IgD-negative memory B cell (primary cell): ENCODE data around the gene FKBP5. TPM values are rescaled to one million over a fixed set of nuclear protein-coding genes. Genes with fewer than 3 reads are reported as not detected.

Experiments used
- H3K27ac Mint-ChIP-seq, 3 donors: one replicate each; pipeline ENCODE4 v1.8.0; 2020 to 2022; ENCODE audit warnings: mild to moderate bottlenecking in 3 of 3, mixed read lengths in 3 of 3, moderate library complexity in 1 of 3
- H3K27me3 Mint-ChIP-seq: one replicate; pipeline ENCODE4 v1.8.0; 2021; ENCODE audit warnings: mixed read lengths
- H3K36me3 Mint-ChIP-seq: one replicate; pipeline ENCODE4 v1.8.0; 2020; ENCODE audit warnings: mild to moderate bottlenecking, mixed read lengths
- H3K4me1 Mint-ChIP-seq, 3 donors: one replicate each; pipeline ENCODE4 v1.8.0; 2020 to 2022; ENCODE audit warnings: mixed read lengths in 3 of 3, mild to moderate bottlenecking in 1 of 3
- H3K4me3 Mint-ChIP-seq, 4 donors: one replicate each; pipeline ENCODE4 v1.8.0; 2020 to 2022; ENCODE audit warnings: mild to moderate bottlenecking in 4 of 4, mixed read lengths in 4 of 4, moderate library complexity in 3 of 4
- H3K9me3 Mint-ChIP-seq, 3 donors: one replicate each; pipeline ENCODE4 v1.8.0; 2020 to 2021; ENCODE audit warnings: mixed read lengths in 3 of 3, mild to moderate bottlenecking in 1 of 3
- polyA plus RNA-seq: library from polyadenylated mRNA; unstranded; fragments of 300-500 nt; fragmentation: Illumina TruSeq; gene quantifications from one replicate; pipeline ENCODE4 v1.2.3, GENCODE V29; 2021

The FKBP5 gene
- polyA plus RNA-seq, 1 donor from 2014 or later: 25.1 TPM

GRCh38 chr6:35669451-35670045 is 19.2 kb downstream of the FKBP5 start:
- H3K27ac Mint-ChIP-seq: peak overlapping the region; percentile 40 to 81 (median 53)
- H3K27me3 Mint-ChIP-seq: no peaks in the 10 kb centered on the region

GRCh38 chr6:35668744-35669450 is 19.8 kb downstream of the FKBP5 start:
- H3K9me3 Mint-ChIP-seq: no peaks in the 10 kb centered on the region
- peaks cover 11 to 22% (median 18%) of the 10 kb centered on the region in 3 donors for H3K4me1 Mint-ChIP-seq
- peaks cover 2% of the 10 kb centered on the region for H3K36me3 Mint-ChIP-seq
- H3K27me3 Mint-ChIP-seq: no peaks in the 10 kb centered on the region
- H3K27ac Mint-ChIP-seq: peak overlapping the region; percentile 40 to 81 (median 53)
- peak overlapping the region; percentile 8 to 84 (median 48) for H3K4me3 Mint-ChIP-seq

More at GRCh38 chr6:35669451-35670045, 19.2 kb downstream of the FKBP5 start:
- Mint-ChIP-seq H3K9me3 (no peaks in the 10 kb centered on the region), H3K36me3 (peaks cover 2% of the 10 kb centered on the region), H3K4me1 (peaks cover 11 to 27% (median 18%) of the 10 kb centered on the region in 3 donors), H3K4me3 (peak overlapping the region; percentile 8 to 84 (median 48))

GRCh38 chr6:35668096-35668495 is 20.6 kb downstream of the FKBP5 start:
- Mint-ChIP-seq H3K4me1 (peaks cover 11 to 20% (median 18%) of the 10 kb centered on the region in 3 donors), H3K27me3 (no peaks in the 10 kb centered on the region), H3K27ac (no peak overlapping the region), H3K36me3 (peaks cover 2% of the 10 kb centered on the region), H3K9me3 (no peaks in the 10 kb centered on the region), H3K4me3 (peak overlapping the region in 2 of 4 donors; percentile 79 to 82)

- Mint-ChIP-seq H3K4me1 (peaks cover 11 to 17% (median 14%) of the 10 kb centered on the region in 3 donors), H3K27me3 (no peaks in the 10 kb centered on the region), H3K9me3 (no peaks in the 10 kb centered on the region), H3K27ac (no peak overlapping the region), H3K36me3 (peaks cover 2% of the 10 kb centered on the region), H3K4me3 (no peak overlapping the region)
These were observed 23.1 kb downstream of the FKBP5 start for GRCh38 chr6:35665573-35665972.

GRCh38 chr6:35664945-35665344 is 23.8 kb downstream of the FKBP5 start:
- no peak overlapping the region for H3K4me3 Mint-ChIP-seq
- no peaks in the 10 kb centered on the region for H3K27me3 Mint-ChIP-seq
- no peak overlapping the region for H3K27ac Mint-ChIP-seq
- H3K4me1 Mint-ChIP-seq: peaks cover 11 to 17% (median 16%) of the 10 kb centered on the region in 3 donors
- H3K9me3 Mint-ChIP-seq: no peaks in the 10 kb centered on the region
- peaks cover 2% of the 10 kb centered on the region for H3K36me3 Mint-ChIP-seq

GRCh38 chr6:35663447-35664235 is 25.1 kb downstream of the FKBP5 start:
- H3K27ac Mint-ChIP-seq: no peak overlapping the region
- peaks cover 2% of the 10 kb centered on the region for H3K36me3 Mint-ChIP-seq
- no peaks in the 10 kb centered on the region for H3K27me3 Mint-ChIP-seq
- no peaks in the 10 kb centered on the region for H3K9me3 Mint-ChIP-seq
- H3K4me3 Mint-ChIP-seq: no peak overlapping the region
- peaks cover under 1 to 7% (median 5%) of the 10 kb centered on the region in 3 donors for H3K4me1 Mint-ChIP-seq

GRCh38 chr6:35662999-35663398 is 25.7 kb downstream of the FKBP5 start:
- Mint-ChIP-seq H3K27ac (no peak overlapping the region), H3K9me3 (no peaks in the 10 kb centered on the region), H3K36me3 (peaks cover 2% of the 10 kb centered on the region), H3K4me1 (peaks cover 0 to 5% (median 4%) of the 10 kb centered on the region in 3 donors), H3K27me3 (no peaks in the 10 kb centered on the region), H3K4me3 (no peak overlapping the region)

GRCh38 chr6:35654883-35655282 is 33.8 kb downstream of the FKBP5 start:
- no peak overlapping the region for H3K4me3 Mint-ChIP-seq
- H3K36me3 Mint-ChIP-seq: peaks cover 1% of the 10 kb centered on the region
- no peaks in the 10 kb centered on the region for H3K27me3 Mint-ChIP-seq
- peaks cover 0 to 2% (median 0%) of the 10 kb centered on the region in 3 donors for H3K4me1 Mint-ChIP-seq
- no peak overlapping the region for H3K27ac Mint-ChIP-seq
- no peaks in the 10 kb centered on the region for H3K9me3 Mint-ChIP-seq

- Mint-ChIP-seq H3K4me3 (no peak overlapping the region), H3K27me3 (no peaks in the 10 kb centered on the region), H3K36me3 (peaks cover 1% of the 10 kb centered on the region), H3K27ac (no peak overlapping the region), H3K9me3 (no peaks in the 10 kb centered on the region), H3K4me1 (peaks cover 0 to 2% (median 2%) of the 10 kb centered on the region in 3 donors)
These were observed 37.5 kb downstream of the FKBP5 start for GRCh38 chr6:35651244-35651643.

- H3K27me3 Mint-ChIP-seq: no peaks in the 10 kb centered on the region
- no peak overlapping the region for H3K27ac Mint-ChIP-seq
- peaks cover 1% of the 10 kb centered on the region for H3K36me3 Mint-ChIP-seq
- H3K9me3 Mint-ChIP-seq: no peaks in the 10 kb centered on the region
- no peak overlapping the region for H3K4me3 Mint-ChIP-seq
- H3K4me1 Mint-ChIP-seq: peaks cover 0 to 7% (median 2%) of the 10 kb centered on the region in 3 donors
These were observed 38.7 kb downstream of the FKBP5 start for GRCh38 chr6:35650015-35650414.

- H3K9me3 Mint-ChIP-seq: peaks cover 0 to 3% (median 0%) of the 10 kb centered on the region in 3 donors
- peak overlapping the region in 1 of 3 donors; percentile 39 for H3K27ac Mint-ChIP-seq
- no peaks in the 10 kb centered on the region for H3K27me3 Mint-ChIP-seq
- peaks cover 1% of the 10 kb centered on the region for H3K36me3 Mint-ChIP-seq
- no peak overlapping the region for H3K4me3 Mint-ChIP-seq
- H3K4me1 Mint-ChIP-seq: peaks cover 0 to 11% (median 3%) of the 10 kb centered on the region in 3 donors
These were observed 40.5 kb downstream of the FKBP5 start for GRCh38 chr6:35648203-35648602.

- H3K9me3 Mint-ChIP-seq: peaks cover 0 to 3% (median 0%) of the 10 kb centered on the region in 3 donors
- no peak overlapping the region for H3K4me3 Mint-ChIP-seq
- no peaks in the 10 kb centered on the region for H3K27me3 Mint-ChIP-seq
- H3K27ac Mint-ChIP-seq: no peak overlapping the region
- H3K4me1 Mint-ChIP-seq: peaks cover 0 to 11% (median 3%) of the 10 kb centered on the region in 3 donors
- peaks cover 1% of the 10 kb centered on the region for H3K36me3 Mint-ChIP-seq
These were observed 41.3 kb downstream of the FKBP5 start for GRCh38 chr6:35647400-35647799.

GRCh38 chr6:35643162-35643535 is 45.6 kb downstream of the FKBP5 start:
- Mint-ChIP-seq H3K27me3 (no peaks in the 10 kb centered on the region), H3K4me3 (no peak overlapping the region), H3K27ac (peak overlapping the region in 1 of 3 donors; percentile 39), H3K9me3 (peaks cover 0 to 3% (median 0%) of the 10 kb centered on the region in 3 donors), H3K4me1 (peaks cover 0 to 10% (median 3%) of the 10 kb centered on the region in 3 donors), H3K36me3 (no peaks in the 10 kb centered on the region)

- Mint-ChIP-seq H3K4me1 (peaks cover 0 to 10% (median 3%) of the 10 kb centered on the region in 3 donors), H3K4me3 (no peak overlapping the region), H3K27me3 (no peaks in the 10 kb centered on the region), H3K9me3 (peaks cover 0 to 3% (median 0%) of the 10 kb centered on the region in 3 donors), H3K36me3 (no peaks in the 10 kb centered on the region), H3K27ac (peak overlapping the region in 1 of 3 donors; percentile 39)
These were observed 46.1 kb downstream of the FKBP5 start for GRCh38 chr6:35642471-35643161.
